Trophoblast cell (in vitro differentiated cells and primary cell): ENCODE results near the gene GGT1.

ENCODE experiments used
- DNase-seq, 2 donors: peaks; one replicate each; pipeline ENCODE4 v3.0.0-alpha.2; 2016
- H2AFZ ChIP-seq: 2 replicates; pipeline ENCODE4 v1.6.1; 2013; ENCODE audit warnings: low read length, moderate library complexity, mild to moderate bottlenecking; ENCODE audit not compliant: insufficient read depth, poor library complexity
- H2AK5ac ChIP-seq: 2 replicates; pipeline ENCODE4 v1.6.1; 2013; ENCODE audit warnings: mild to moderate bottlenecking, low read length
- H2BK120ac ChIP-seq: 2 replicates; pipeline ENCODE4 v1.6.1; 2013; ENCODE audit warnings: low read length, mild to moderate bottlenecking, moderate library complexity; ENCODE audit not compliant: insufficient read depth, poor library complexity
- H2BK12ac ChIP-seq: 2 replicates; pipeline ENCODE4 v1.6.1; 2013; ENCODE audit warnings: mild to moderate bottlenecking, low read length, moderate library complexity
- H2BK5ac ChIP-seq: 2 replicates; pipeline ENCODE4 v1.6.1; 2013; ENCODE audit warnings: low read length, low read depth, moderate library complexity, mild to moderate bottlenecking; ENCODE audit not compliant: poor library complexity
- H3K14ac ChIP-seq: 2 replicates; pipeline ENCODE4 v1.6.1; 2013; ENCODE audit warnings: mild to moderate bottlenecking, low read length
- H3K18ac ChIP-seq: 2 replicates; pipeline ENCODE4 v1.6.1; 2013; ENCODE audit warnings: mild to moderate bottlenecking, low read length
- H3K23ac ChIP-seq: 2 replicates; pipeline ENCODE4 v1.6.1; 2013; ENCODE audit warnings: low read length
- H3K27ac ChIP-seq: 2 replicates; pipeline ENCODE4 v1.5.1; 2013; ENCODE audit warnings: low read depth, mild to moderate bottlenecking, inconsistent platforms, low read length, moderate library complexity
- H3K27me3 ChIP-seq: 2 replicates; pipeline ENCODE4 v1.6.1; 2013; ENCODE audit warnings: inconsistent platforms, mild to moderate bottlenecking, low read length, moderate library complexity; ENCODE audit not compliant: insufficient read depth
- H3K36me3 ChIP-seq, 2 experiments: 1 replicate in 1 of 2; 2 replicates in 1 of 2; pipeline ENCODE4 v1.6.1; 2013; ENCODE audit warnings: low read length in 2 of 2, mild to moderate bottlenecking in 2 of 2, moderate library complexity in 1 of 2; ENCODE audit not compliant: insufficient read depth in 2 of 2, control insufficient read depth in 1 of 2
- H3K4ac ChIP-seq: 2 replicates; pipeline ENCODE4 v1.6.1; 2013; ENCODE audit warnings: low read depth, mild to moderate bottlenecking, low read length, moderate library complexity
- H3K4me1 ChIP-seq, 2 experiments: 1 replicate in 1 of 2; 2 replicates in 1 of 2; pipeline ENCODE4 v1.6.1; 2013; ENCODE audit warnings: low read length in 2 of 2, mild to moderate bottlenecking in 2 of 2, moderate library complexity in 1 of 2; ENCODE audit not compliant: insufficient read depth in 2 of 2, control insufficient read depth in 1 of 2
- H3K4me2 ChIP-seq: 2 replicates; pipeline ENCODE4 v1.6.1; 2013; ENCODE audit warnings: inconsistent platforms, mild to moderate bottlenecking, low read length, moderate library complexity
- H3K4me3 ChIP-seq: 2 replicates; pipeline ENCODE4 v1.5.1; 2013; ENCODE audit warnings: mild to moderate bottlenecking, low read depth, low read length, inconsistent platforms
- H3K79me1 ChIP-seq: one replicate; pipeline ENCODE4 v1.6.1; 2013; ENCODE audit warnings: low read length
- H3K79me2 ChIP-seq: 2 replicates; pipeline ENCODE4 v1.6.1; 2013; ENCODE audit warnings: low read length, mild to moderate bottlenecking; ENCODE audit not compliant: control insufficient read depth, insufficient read depth, poor library complexity
- H3K9ac ChIP-seq: 2 replicates; pipeline ENCODE4 v1.6.1; 2013; ENCODE audit warnings: mild to moderate bottlenecking, low read length
- H3K9me3 ChIP-seq: 2 replicates; pipeline ENCODE4 v1.6.1; 2013; ENCODE audit warnings: low read depth, mild to moderate bottlenecking, control low read depth, inconsistent platforms, low read length; ENCODE audit not compliant: insufficient read depth
- H4K12ac ChIP-seq: 2 replicates; pipeline ENCODE4 v1.6.1; 2013; ENCODE audit warnings: low read depth, mild to moderate bottlenecking, low read length, moderate library complexity
- H4K8ac ChIP-seq: 2 replicates; pipeline ENCODE4 v1.6.1; 2013; ENCODE audit warnings: low read depth, mild to moderate bottlenecking, low read length, moderate library complexity
- H4K91ac ChIP-seq: one replicate; pipeline ENCODE4 v1.6.1; 2013; ENCODE audit warnings: low read depth, mild to moderate bottlenecking, low read length, moderate library complexity
- WGBS: extraction: QIAGEN DNeasy Blood & Tissue Kit; methylation state at CpG from one replicate; pipeline ENCODE4 v1.1.7; 2013; ENCODE audit warnings: missing lambda C conversion rate; ENCODE audit not compliant: insufficient read length, insufficient coverage; ENCODE audit errors: extremely low coverage; 5-methylcytosine and 5-hydroxymethylcytosine counted together

Gene GGT1

GRCh38 chr22:24593836-24594568, 9.0 kb upstream of the GGT1 start:
- WGBS = no CpG with 5 or more reads among the region's 16 CpGs
- Histone ChIP-seq H4K12ac (no peak overlapping the region), H3K36me3 (peaks cover under 1 to 3% of the 10 kb centered on the region in 2 experiments), H3K4ac (no peak overlapping the region), H4K91ac (no peak overlapping the region), H3K79me1 (peaks cover 9% of the 10 kb centered on the region), H3K79me2 (peaks cover 4% of the 10 kb centered on the region), H3K4me1 (peaks cover 11% of the 10 kb centered on the region in 2 experiments), H3K27ac (no peak overlapping the region), H3K4me2 (no peak overlapping the region), H2AK5ac (no peak overlapping the region), H3K18ac (no peak overlapping the region), H2BK120ac (no peak overlapping the region), H3K27me3 (no peaks in the 10 kb centered on the region), H4K8ac (no peak overlapping the region), H3K4me3 (no peak overlapping the region), H2BK12ac (no peak overlapping the region), H3K9ac (no peak overlapping the region), H2AFZ (no peak overlapping the region), H2BK5ac (no peak overlapping the region), H3K9me3 (peaks cover 1% of the 10 kb centered on the region), H3K14ac (no peak overlapping the region), H3K23ac (no peak overlapping the region)
- DNase-seq = no peak

- Histone ChIP-seq H2BK120ac (no peak overlapping the region), H3K9me3 (peaks cover 1% of the 10 kb centered on the region), H3K4ac (no peak overlapping the region), H2BK12ac (no peak overlapping the region), H4K91ac (no peak overlapping the region), H4K8ac (no peak overlapping the region), H3K27me3 (no peaks in the 10 kb centered on the region), H3K9ac (no peak overlapping the region), H3K4me2 (no peak overlapping the region), H3K27ac (no peak overlapping the region), H4K12ac (no peak overlapping the region), H2AFZ (no peak overlapping the region), H3K79me1 (peaks cover 9% of the 10 kb centered on the region), H3K23ac (no peak overlapping the region), H2AK5ac (no peak overlapping the region), H3K36me3 (peaks cover 0 to under 1% of the 10 kb centered on the region in 2 experiments), H3K4me3 (no peak overlapping the region), H2BK5ac (no peak overlapping the region), H3K18ac (no peak overlapping the region), H3K79me2 (peaks cover 4% of the 10 kb centered on the region), H3K14ac (no peak overlapping the region), H3K4me1 (peaks cover 11 to 12% of the 10 kb centered on the region in 2 experiments)
- no CpG with 5 or more reads among the region's 7 CpGs for WGBS
- no peak for DNase-seq
Observed at GRCh38 chr22:24594569-24595120, 8.3 kb upstream of the GGT1 start.

GRCh38 chr22:24595228-24595627, 7.8 kb upstream of the GGT1 start:
- no peak overlapping the region for H3K4me2 ChIP-seq
- H2AK5ac ChIP-seq = no peak overlapping the region
- H3K79me2 ChIP-seq = peaks cover 4% of the 10 kb centered on the region
- no CpG with 5 or more reads among the region's 6 CpGs for WGBS
- H4K8ac ChIP-seq = no peak overlapping the region
- H4K12ac ChIP-seq = no peak overlapping the region
- H3K9ac ChIP-seq = no peak overlapping the region
- no peaks in the 10 kb centered on the region for H3K27me3 ChIP-seq
- no peak overlapping the region for H3K18ac ChIP-seq
- H3K4me1 ChIP-seq = peaks cover 11 to 13% of the 10 kb centered on the region in 2 experiments
- no peak overlapping the region for H2BK12ac ChIP-seq
- H3K14ac ChIP-seq = no peak overlapping the region
- H3K4me3 ChIP-seq = no peak overlapping the region
- DNase-seq = no peak
- no peak overlapping the region for H2AFZ ChIP-seq
- H3K36me3 ChIP-seq = no peaks in the 10 kb centered on the region
- H3K27ac ChIP-seq = no peak overlapping the region
- no peak overlapping the region for H4K91ac ChIP-seq
- peaks cover 9% of the 10 kb centered on the region for H3K79me1 ChIP-seq
- no peak overlapping the region for H3K23ac ChIP-seq
- no peak overlapping the region for H3K4ac ChIP-seq
- H3K9me3 ChIP-seq = peaks cover 1% of the 10 kb centered on the region
- no peak overlapping the region for H2BK5ac ChIP-seq
- no peak overlapping the region for H2BK120ac ChIP-seq

- H3K27ac ChIP-seq = no peak overlapping the region
- H3K27me3 ChIP-seq = no peaks in the 10 kb centered on the region
- H3K9me3 ChIP-seq = peaks cover 4% of the 10 kb centered on the region
- H2AFZ ChIP-seq = no peak overlapping the region
- no peak overlapping the region for H4K8ac ChIP-seq
- H3K9ac ChIP-seq = no peak overlapping the region
- no peak overlapping the region for H4K12ac ChIP-seq
- no peak overlapping the region for H3K4me2 ChIP-seq
- no peak overlapping the region for H4K91ac ChIP-seq
- no peak overlapping the region for H2BK12ac ChIP-seq
- H2BK120ac ChIP-seq = no peak overlapping the region
- no CpG with 5 or more reads among the region's 4 CpGs for WGBS
- H3K36me3 ChIP-seq = no peaks in the 10 kb centered on the region
- no peak overlapping the region for H3K4ac ChIP-seq
- peaks cover 4% of the 10 kb centered on the region for H3K79me2 ChIP-seq
- H3K4me1 ChIP-seq = peaks cover 11 to 13% of the 10 kb centered on the region in 2 experiments
- H2AK5ac ChIP-seq = no peak overlapping the region
- DNase-seq = no peak
- peaks cover 9% of the 10 kb centered on the region for H3K79me1 ChIP-seq
- H3K18ac ChIP-seq = no peak overlapping the region
- no peak overlapping the region for H2BK5ac ChIP-seq
- no peak overlapping the region for H3K14ac ChIP-seq
- no peak overlapping the region for H3K4me3 ChIP-seq
- H3K23ac ChIP-seq = no peak overlapping the region
Observed at GRCh38 chr22:24595863-24596262, 7.1 kb upstream of the GGT1 start.
